Uterus (tissue), 2 donors: Measurements from ENCODE around the gene DOC2B.

Experiments used
- CTCF ChIP-seq, 4 experiments: fragments of 200-600 bp in 2 of 4; fragments of 450-650 bp in 2 of 4; sonication (generic) in 2 of 4; IDR thresholded peaks; one replicate each; pipeline ENCODE4 v1.5.1; 2016 to 2019; ENCODE audit warnings: antibody characterized with exemption in 4 of 4, mild to moderate bottlenecking in 2 of 4, moderate library complexity in 1 of 4
- POLR2A ChIP-seq, 2 donors: fragments of 450-650 bp; IDR thresholded peaks; one replicate each; pipeline ENCODE4 v1.6.1; 2016; ENCODE audit warnings: antibody characterized with exemption in 2 of 2, mild to moderate bottlenecking in 1 of 2, moderate library complexity in 1 of 2

GRCh38 chr17:205817-206216 is 24.4 kb upstream of the DOC2B start:
- TF ChIP-seq CTCF (IDR thresholded peaks at IDR 0.05), result no peak
- no peak for TF ChIP-seq POLR2A (IDR thresholded peaks at IDR 0.05)
